Mesenteric fat pad (tissue), 1 donor: Measurements from ENCODE around the gene GPR137B. TPM values are rescaled to one million over a fixed set of nuclear protein-coding genes. Genes with fewer than 3 reads are reported as not detected.
"Not testable (repeated sequence)": the region's sequence is repeated elsewhere in the genome, so short reads cannot be mapped to it uniquely, and the experiment has no call there.

ENCODE experiments used
- DNase-seq: peaks from one replicate; pipeline ENCODE4 v3.0.0-alpha.2; 2020; ENCODE audit warnings: low spot score
- total RNA-seq: library from RNA; stranded (reverse); fragmentation: NEBNext Ultra II Directional; extraction: Animal tissue kit (Norgen Biotek cat#: 25700); gene quantifications from one replicate; pipeline ENCODE4 v1.2.1, GENCODE V29; 2021
- donor health status: DM: yes; HTN: yes; CAD: no.

GPR137B gene
- total RNA-seq, 1 donor from 2014 or later, result 32.9 TPM

DNA sequence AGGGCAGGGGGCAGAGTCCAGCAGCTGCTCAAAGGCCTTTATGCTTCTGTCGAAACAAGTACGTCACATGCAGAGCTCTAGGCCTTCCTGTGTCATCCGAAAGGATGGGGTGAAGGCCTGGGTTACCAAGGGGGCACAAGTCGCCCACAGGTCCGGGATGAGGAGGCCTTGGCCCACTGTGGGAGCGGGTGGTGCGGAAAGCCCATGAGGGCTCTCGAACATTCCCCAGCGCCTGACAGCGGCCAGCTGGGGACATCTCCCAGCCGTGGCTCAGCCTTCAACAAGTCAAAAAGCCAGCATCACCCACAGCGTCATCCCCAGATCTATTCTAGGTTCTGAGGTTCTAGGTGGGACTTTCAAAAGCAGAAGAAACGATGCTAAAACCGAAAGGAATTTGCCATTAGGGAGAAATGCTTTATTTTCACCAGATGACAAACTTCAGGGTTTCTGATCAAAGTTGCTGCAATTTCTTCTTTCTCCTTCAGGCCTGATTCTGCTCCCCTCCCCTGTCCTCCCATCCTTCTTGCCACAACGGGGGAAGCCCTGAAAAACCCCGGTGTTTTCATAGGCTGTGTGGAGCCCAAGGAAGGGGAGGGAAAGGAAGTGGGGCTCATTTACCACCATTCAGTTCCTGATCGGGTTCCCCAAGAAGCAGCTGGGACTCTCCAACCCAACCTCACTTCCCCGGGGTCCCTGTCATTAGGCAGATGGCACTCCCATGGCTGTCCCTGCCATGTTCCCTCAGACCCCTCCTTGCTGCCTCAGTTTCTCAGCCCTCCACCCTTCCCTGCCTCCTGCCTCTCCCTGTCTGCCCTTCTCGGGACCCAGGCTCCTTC, 17.6 kb downstream of the GPR137B start:
- DNase-seq, result no peak

DNA sequence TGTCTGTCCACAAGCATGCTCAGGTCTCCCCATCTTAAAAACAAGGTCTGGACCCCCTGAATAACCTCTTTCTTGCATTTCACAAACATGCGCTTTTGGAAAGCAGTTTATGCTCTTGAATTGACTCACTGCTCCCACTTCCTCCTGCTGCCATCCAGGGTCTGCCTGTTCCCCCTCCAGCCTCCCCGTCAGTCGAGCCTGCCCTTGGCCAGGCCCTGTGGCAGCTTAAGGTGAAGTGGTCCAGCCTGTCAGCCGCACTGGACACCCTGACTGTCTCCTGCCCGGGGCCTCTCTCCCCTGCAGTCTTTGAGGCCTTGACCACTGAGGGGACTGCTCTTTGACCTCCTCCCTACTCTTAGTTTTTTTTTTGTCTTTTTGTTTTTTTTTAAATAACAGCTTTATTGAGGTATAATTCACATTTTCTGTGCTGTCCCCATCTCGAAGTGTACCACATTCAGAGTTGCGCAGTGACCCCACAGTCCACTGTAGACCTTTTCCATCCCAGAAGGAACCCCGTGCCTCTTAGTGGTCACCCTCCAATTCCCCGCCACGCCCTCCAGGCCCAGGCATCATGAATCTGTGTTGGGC, 18.3 kb downstream of the GPR137B start:
- no peak for DNase-seq

DNA sequence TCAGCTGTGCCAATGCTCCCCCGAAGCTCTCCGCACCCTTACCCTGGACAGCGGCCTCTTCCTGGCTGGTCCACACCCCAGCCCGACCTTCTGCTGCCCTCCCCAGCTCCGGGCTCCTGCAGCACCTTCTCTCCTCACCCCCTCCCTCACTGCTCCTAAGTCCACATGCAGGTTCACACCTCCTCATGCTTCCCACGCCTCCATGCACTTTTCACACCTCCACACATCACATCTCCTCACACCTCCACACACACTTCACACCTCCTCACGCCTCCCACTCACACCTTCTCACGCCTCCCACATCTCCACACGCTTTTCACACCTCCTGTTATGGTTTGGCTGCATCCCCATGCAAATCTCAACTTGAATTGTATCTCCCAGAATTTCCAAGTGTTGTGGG, 18.9 kb downstream of the GPR137B start:
- DNase-seq, result no peak

- DNase-seq, result not testable (repeated sequence)
These were observed 19.4 kb downstream of the GPR137B start for GRCh38 chr1:236161755-236162154.

DNA sequence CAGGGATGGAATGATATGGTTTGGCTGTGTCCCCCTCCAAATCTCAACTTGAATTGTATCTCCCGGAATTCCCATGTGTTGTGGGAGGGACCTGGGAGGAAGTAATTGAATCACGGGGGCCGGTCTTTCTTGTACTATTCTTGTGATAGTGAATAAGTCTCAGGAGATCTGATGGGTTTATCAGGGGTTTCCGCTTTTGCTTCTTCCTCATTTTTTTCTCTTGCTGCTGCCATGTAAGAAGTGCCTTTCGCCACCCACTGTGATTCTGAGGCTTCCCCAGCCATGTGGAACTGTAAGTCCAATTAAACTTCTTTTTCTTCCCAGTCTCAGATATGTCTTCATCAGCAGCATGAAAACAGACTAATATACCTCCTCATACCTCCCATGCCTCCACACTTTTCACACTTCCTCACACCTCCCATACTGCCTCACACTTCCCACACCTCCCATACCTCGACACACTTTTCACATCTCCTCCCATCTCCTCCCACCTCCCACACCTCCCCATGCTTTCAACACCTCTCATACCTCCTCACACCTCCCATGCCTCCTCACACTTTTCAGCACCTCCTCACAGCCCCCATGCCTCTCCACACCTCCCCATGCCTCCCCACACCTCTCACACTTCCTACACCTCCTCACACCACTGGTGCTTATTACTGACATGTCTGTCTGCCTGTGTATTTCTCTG, 21.3 kb downstream of the GPR137B start:
- peak; percentile 28 for DNase-seq

DNA sequence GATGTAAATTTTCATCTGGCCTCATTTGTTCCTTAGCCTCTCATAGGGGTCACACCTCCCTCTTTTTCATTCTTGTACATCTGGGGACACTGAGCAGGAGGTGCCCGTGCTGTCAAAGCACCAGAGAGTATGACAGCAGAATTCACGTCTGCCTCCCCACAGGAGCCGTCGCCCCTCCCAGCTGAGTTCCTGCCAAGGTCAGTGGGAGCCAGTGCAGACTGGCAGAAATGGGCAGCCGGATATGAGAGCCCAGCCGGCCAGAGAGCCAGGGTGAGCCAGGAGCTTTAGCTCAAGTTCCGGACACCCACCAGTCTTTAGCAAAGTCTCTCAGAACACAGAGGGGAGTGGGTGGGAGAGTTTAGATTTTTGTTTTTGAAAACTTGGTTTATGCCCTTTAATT, 21.9 kb downstream of the GPR137B start:
- peak; percentile 72 for DNase-seq

- DNase-seq, result peak; percentile 22
These were observed 23.1 kb downstream of the GPR137B start for GRCh38 chr1:236165238-236165981.

GRCh38 chr1:236166041-236166440, 23.7 kb downstream of the GPR137B start:
- DNase-seq, result no peak

GRCh38 chr1:236167154-236167553, 24.8 kb downstream of the GPR137B start:
- DNase-seq, result peak; percentile 24

DNA sequence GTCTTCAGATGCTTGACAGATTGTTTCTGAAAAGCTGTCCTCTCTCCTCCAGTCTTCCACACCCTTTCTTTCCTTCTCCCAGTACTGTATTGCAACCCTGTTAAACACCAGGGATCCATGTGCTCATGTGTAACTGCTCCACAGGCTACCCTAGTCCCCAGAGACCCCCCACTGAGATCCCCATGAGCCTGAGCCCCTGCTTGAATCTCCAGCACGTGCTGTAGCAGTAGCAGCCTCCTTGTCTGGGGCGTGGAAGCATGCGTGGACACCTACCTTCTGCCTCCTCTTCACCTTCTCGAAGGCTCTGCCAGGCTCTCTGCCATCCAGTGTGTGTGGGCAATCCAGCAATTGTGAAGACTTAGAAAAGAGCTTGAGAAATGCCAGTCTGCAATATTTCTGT, 25.2 kb downstream of the GPR137B start:
- DNase-seq, result peak; percentile 59

- DNase-seq, result peak; percentile 91
These were observed 26.5 kb downstream of the GPR137B start for GRCh38 chr1:236168716-236169429.

DNA sequence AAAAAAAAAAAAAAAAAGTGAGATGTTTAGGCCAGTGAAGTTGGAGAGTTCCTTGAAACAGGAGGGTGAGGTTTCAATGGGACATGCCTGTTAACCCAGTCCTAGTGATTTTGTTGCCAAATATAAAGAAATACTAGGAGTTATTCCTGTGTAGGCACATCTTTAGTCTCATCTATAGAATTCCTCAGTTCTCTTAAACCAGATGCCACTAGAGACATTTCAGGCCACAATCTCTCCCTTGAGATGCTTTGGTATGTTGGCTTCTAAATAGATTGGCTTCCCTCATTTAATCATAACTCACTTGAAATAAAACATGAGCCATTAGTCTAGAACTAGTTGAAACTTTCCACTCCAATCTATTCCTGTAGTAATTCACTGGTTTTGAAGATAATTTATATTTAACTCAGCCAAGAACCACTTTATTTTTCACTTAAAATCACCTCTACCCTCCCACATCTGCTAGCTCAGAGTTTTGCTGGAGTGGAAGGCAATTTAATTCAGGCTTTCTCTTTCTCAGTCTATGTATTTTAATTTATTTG, 29.8 kb downstream of the GPR137B start:
- DNase-seq, result no peak

DNA sequence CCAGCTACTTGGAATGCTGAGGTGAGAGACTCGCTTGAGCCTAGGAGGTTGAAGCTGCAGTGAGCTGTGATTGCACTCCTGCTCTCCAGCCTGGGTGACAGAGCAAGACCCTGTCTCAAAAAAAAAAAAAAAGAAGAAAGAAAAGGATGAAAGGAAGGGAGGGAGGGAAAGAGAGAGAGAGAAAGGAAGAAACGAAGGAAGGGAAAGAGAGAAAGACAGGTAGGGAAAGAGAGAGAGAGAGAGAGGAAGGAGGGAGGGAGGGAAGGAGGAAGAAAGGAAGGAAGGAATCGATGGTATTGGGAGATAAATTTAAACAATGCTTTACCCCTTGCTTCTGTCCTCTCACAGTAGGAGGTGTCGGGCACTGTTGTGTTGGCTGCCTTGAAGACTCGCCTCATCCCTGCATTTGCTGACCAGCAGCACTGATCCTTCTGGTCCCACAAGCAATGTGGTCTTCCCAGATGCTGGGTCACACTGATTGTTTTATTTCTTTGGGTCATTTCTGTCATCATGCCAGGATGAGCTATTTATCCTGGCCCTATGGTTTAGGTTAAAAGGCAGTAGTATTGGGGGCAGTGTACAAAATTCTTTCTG, 30.9 kb downstream of the GPR137B start:
- no peak for DNase-seq

GRCh38 chr1:236175642-236176336, 33.5 kb downstream of the GPR137B start:
- peak; percentile 62 for DNase-seq

GRCh38 chr1:236176337-236177336, 34.3 kb downstream of the GPR137B start:
- peak; percentile 45 for DNase-seq

DNA sequence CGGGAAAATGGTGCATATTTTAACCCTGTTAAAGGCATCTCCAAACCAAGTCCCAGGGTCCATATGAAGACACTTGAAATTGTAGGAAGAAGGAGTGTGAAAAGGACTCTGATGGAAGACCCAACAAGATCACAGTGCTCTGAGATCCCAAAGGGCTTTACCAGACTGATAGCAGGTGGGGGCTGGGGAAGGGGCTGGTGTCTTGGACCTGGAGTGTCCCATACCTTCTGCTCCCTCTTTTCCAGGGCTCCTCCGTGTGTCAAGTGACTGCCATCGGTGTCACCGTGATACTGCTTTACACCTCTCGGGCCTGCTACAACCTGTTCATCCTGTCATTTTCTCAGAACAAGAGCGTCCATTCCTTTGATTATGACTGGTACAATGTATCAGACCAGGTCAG, 37.3 kb downstream of the GPR137B start:
- DNase-seq, result peak; percentile 65

GRCh38 chr1:236181059-236181458, 38.7 kb downstream of the GPR137B start:
- no peak for DNase-seq

DNA sequence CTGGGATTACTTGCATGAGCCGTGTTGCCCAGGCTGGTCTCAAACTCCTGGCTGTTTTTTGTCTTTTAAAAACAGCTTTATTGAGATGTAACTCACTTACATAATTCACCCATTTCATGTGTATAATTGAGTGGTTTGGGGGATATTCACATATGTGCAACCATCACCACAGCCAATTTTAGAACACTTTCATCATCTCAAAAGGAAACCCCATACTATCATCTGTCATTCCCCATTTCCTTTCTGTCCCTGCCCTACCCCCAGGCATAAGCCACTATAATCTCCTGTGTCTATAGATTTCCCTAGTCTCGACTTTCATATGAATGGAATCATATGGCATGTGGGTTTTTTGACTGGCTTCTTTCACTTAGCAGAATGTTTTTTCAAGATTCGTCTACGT, 43.3 kb downstream of the GPR137B start:
- DNase-seq, result no peak
